Inflammatory macrophage treated with lipopolysaccharide for 1 hour (primary cell): Measurements from ENCODE around the gene MACROD2.

Experiments
- DNase-seq, 2 donors: peaks; one replicate each; pipeline ENCODE4 v3.0.0-alpha.2; 2020 to 2022

Gene MACROD2

DNA sequence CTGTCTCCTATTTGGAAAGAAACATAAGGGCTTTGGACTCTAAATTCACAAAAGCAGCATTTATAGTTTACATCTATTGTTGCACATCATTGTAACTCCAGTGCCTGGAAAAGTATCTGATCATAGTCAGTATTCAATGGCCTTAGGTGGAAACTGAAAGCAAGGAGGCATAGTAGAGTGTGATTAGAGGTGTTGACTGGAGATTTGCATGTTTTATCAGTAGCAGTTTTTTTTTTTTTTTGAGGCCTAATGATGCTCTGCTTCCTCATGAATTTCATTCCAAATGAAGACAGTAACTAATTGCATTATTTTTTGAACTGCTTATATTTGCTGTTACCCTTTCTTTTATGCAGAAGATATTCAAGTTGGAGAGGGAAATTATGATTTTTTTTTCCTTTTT is 555.3 kb downstream of the MACROD2 start:
- DNase-seq, result no peak

GRCh38 chr20:14553774-14554534 is 558.6 kb downstream of the MACROD2 start:
- no peak for DNase-seq

DNA sequence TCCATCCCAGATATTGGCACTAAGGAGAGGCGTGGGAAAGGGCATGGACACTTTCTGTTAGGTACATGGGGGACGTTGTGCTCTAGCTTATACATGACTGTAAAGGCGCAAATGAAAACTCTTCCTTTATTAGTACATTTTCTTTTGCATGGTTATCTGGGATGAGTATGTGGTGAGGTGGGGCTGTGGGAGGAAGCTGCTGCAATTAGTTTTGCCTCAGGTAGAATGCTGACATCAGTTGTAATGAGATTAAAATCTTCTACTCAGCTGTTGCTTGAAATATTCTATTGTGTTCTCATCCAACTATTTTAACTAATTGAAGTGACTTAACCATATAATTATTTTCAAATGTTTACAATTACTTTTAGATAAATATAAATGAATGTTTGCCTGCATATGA is 560.4 kb downstream of the MACROD2 start:
- no peak for DNase-seq

GRCh38 chr20:14556206-14556605 is 560.9 kb downstream of the MACROD2 start:
- DNase-seq, result no peak

DNA sequence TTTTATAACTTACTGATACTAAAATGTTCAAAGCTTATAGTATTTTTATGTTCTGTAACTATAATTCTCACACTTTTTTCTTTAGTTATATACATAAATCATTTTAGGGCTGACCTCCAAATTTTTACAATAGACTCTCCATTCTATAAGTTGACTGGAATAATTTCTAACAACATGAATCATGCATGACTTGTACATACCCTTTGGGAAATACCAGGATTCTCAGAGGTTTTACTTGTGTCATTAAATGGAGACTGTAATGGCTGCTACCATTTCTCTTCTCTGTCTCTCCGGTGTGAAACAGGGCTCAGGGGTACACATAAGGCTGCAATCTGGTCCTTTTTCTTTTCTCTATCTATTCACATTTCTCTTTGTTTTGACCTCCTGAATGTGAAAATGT is 564.3 kb downstream of the MACROD2 start:
- no peak for DNase-seq

GRCh38 chr20:14561741-14562221 is 566.5 kb downstream of the MACROD2 start:
- no peak for DNase-seq

- no peak for DNase-seq
Observed at GRCh38 chr20:14562981-14563380, 567.7 kb downstream of the MACROD2 start.

DNA sequence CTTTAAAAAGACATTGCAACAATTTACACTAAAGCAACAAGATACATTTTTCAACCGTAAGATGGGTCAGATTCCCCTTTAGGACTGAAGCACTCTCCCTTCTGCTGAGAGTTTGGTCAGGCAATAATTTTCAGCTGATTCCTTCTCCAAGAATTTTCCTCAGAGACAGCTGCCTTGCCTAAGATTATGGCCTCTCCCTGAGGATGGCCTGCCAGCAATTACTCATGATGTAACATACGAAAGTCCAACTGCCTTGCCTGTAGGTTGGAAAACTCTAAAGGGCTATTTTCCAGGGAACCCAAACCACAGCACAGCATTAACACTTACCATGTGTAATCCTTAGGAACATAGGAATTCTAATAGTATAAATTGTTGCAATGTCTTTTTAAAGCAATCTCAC is 571.2 kb downstream of the MACROD2 start:
- no peak for DNase-seq

DNA sequence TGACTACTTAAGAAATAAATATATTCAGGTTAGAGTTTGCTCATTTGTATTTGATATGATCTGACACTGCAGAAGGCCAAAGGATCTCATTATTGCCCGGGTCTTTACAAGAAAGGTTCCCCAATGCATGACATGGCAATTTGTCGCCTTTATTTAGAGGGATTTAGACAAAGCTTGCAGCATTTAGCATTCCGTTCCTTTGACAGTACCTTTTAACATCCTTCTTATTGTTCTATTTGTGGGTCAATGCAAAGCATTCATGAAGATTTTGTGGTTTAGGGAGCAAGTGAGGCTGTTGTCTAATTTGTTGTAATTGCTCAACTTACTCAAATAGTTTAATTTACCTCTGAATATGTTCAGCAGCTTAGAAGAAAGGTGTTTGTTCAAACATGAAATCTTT is 572.9 kb downstream of the MACROD2 start:
- DNase-seq, result no peak

GRCh38 chr20:14568701-14569100 is 573.4 kb downstream of the MACROD2 start:
- DNase-seq, result no peak

DNA sequence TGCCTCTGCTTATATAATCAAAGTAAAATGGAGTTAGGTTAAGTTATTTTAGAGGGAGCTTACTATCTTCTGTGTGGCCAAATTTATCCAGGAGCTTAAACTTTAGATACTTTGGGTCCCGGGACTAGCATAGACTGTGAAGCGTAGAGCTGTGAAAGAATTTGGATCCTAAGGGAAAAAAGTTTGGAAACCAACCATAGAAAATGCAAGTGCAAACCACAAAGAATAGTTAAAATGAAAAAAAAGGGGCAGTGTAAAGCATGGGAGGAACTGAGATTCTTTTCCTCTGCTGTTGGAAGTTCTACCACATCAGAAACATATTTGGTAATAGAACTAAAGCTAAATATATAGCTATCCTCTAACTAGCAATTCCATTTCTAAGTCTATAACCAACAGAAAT is 574.3 kb downstream of the MACROD2 start:
- no peak for DNase-seq

GRCh38 chr20:14570811-14571210 is 575.5 kb downstream of the MACROD2 start:
- no peak for DNase-seq

- no peak for DNase-seq
Observed at GRCh38 chr20:14573676-14574075, 578.4 kb downstream of the MACROD2 start.

GRCh38 chr20:14576196-14576877 is 581.0 kb downstream of the MACROD2 start:
- DNase-seq, result no peak

DNA sequence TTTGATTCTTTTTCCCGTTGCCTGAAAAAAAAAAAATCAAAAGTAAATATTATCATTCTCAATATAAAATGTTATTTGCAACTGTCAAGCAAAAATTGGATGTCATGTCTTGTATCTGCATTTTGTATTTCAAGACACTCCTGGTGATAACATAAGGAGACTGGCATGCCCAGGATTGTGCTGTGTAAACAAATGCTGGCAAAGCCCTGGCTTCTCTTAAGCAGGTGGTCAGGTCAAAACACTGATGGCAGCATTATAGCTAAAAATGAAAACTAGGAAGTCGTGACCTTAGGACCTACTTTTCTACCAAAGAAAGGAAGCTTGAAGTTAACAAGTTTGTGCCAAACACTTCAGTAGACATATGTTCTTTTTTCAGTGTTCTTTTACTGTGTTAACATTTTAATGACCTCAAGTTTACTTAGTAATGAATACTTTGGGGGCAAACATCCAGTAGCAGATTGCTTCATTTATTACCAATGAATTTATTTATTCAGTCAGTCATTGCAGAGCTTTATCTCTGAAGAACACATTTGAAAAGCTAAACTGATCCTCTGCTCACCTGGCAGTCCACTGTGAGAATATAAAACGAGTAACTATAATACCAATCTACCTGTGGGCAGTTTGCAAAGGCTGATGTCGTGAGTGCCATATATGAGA is 585.2 kb downstream of the MACROD2 start:
- DNase-seq, result no peak

DNA sequence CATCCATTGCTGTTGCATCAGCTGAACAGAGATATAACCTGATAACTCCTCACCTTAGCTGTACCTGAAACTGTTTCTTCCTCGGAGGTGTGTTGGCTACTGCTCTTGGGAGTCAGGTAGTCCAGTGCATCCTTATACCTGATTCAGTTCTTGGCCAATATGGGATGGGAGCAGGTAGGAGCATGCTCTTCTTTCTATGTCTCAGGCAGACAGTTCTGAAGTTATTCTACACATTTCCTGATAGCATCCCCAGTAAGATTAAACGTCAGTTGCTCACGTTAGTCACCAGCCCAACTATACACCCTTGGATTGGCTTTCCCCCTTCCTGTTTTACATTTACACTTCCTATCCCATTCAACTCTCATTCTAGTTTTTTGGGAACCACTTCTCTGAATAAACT is 586.4 kb downstream of the MACROD2 start:
- DNase-seq, result no peak

GRCh38 chr20:14582855-14583254 is 587.5 kb downstream of the MACROD2 start:
- DNase-seq, result no peak

DNA sequence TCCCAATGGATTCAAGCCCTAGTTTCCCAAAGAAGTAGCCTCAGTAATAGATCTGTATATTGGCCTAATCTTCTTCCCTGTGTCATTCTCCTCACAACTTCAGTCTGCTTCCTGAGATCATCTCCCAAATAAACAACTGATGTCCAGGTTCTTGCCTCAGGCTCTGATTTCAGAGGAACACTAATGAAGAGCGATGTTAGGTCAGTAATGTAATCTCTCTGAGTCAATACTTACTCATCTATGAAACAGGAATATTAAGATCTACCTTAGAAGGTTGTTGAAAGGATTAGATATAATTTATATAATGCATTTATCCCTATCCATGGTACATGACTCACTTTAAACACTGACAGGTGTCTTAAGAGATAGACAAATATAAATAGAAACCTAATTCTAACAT is 588.1 kb downstream of the MACROD2 start:
- no peak for DNase-seq

- no peak for DNase-seq
Observed at GRCh38 chr20:14589383-14589782, 594.1 kb downstream of the MACROD2 start.

GRCh38 chr20:14595051-14595450 is 599.7 kb downstream of the MACROD2 start:
- DNase-seq, result no peak

DNA sequence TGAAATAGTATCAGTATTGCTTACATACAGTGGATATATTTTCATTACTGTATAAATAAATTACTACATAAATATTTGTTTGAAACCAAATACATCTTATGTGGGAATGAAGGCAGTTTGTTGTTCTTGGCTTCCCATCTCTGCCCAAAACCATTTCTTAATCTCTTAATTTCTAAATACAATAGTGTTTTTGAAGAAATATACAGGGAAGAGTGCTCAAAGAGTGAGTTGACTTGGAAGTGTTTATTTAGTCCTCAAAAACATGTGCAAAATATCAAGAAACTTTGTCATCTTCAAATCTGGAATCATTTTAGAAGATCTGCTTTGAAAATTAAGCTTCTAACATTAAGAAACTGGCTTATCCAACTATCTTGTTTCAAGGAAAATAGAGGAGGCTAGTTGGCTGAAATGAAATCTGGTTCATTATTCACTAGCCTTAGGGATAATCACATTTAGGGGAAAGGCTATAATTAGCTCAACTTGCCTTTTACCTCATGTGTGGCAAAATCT is 601.9 kb downstream of the MACROD2 start:
- DNase-seq, result no peak

GRCh38 chr20:14599613-14600012 is 604.3 kb downstream of the MACROD2 start:
- no peak for DNase-seq

GRCh38 chr20:14600527-14600926 is 605.2 kb downstream of the MACROD2 start:
- DNase-seq, result no peak

GRCh38 chr20:14604143-14604542 is 608.8 kb downstream of the MACROD2 start:
- no peak for DNase-seq
